Gastrocnemius medialis (tissue), 4 donors: ENCODE measurements around the gene BDKRB1.

ENCODE experiments used
- CTCF ChIP-seq, 5 experiments: fragments of 450-650 bp in 3 of 5; fragments of 200-600 bp in 2 of 5; sonication (generic) in 2 of 5; IDR thresholded peaks in 4 of 5; conservative IDR thresholded peaks in 1 of 5; 1 replicate in 4 of 5; 2 replicates in 1 of 5; pipeline ENCODE4 v1.5.1; 2016 to 2019; ENCODE audit warnings: antibody characterized with exemption in 5 of 5, mild to moderate bottlenecking in 3 of 5, moderate library complexity in 3 of 5
- POLR2A ChIP-seq, 2 donors: fragments of 450-650 bp; IDR thresholded peaks; one replicate each; pipeline ENCODE4 v1.6.1; 2017; ENCODE audit warnings: antibody characterized with exemption in 2 of 2, mild to moderate bottlenecking in 2 of 2, moderate library complexity in 2 of 2

DNA sequence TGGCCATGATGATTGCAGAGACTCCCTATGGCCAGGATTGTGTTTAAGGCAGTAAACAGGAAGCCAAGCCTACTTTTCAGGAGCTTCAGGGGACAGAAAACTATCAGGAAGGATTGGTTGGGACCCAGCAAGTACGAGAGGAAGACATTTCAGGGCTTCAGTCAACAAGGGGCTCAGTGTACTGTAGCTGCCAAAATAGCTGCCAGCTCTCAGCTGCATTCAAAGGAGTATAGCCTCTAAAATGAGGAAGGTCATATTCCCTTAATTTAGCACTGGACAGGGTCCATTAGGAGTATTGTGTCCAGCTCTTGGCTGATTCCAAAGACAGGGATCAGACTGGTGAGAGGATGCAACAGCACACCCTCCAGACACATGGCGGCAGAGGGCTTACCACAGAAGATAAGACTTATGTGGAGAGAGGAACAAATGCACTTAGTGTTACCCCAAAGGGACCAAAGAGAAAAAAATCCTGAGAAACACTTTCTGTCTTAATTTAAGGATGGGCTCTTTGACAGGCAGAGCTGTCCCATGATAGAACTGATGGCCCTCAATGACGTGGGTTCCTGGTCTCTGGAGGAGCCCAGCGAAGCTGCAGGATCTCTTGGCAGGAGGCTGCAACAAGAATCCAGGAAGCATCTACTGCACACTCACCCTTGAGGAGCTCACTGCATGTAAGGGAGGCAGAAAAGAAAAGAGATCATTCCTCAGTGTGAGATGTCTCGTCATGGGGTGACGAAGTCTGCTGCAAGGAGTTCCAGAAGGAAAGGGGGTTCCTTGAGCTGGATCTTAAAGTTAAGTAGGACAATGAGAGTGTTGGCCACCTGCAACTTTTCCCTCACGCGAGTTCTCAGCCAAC lies 14.8 kb downstream of the BDKRB1 start:
- TF ChIP-seq CTCF (IDR thresholded peaks at IDR 0.05 in 4 of 5, conservative IDR thresholded peaks at IDR 0.05 in 1 of 5) (no peak), POLR2A (IDR thresholded peaks at IDR 0.05) (no peak)
